ENCODE data around the gene DUSP22. TPM values are rescaled to one million over a fixed set of nuclear protein-coding genes. Genes with fewer than 3 reads are reported as not detected.

Gene DUSP22
- total RNA-seq, 1 donor from 2014 or later = 40.0 TPM

GRCh38 chr6:318243-318890 lies 26.1 kb downstream of the DUSP22 start:
- no peak for DNase-seq (ENCODE audit: low spot score)
- no peaks in the 10 kb centered on the region for H3K9me3 ChIP-seq (ENCODE audit: low read depth)
- no peak for TF ChIP-seq EZH2phosphoT487 (IDR thresholded peaks at IDR 0.05)
- no peak for TF ChIP-seq CTCF (IDR thresholded peaks at IDR 0.05)
- TF ChIP-seq EZH2 (IDR thresholded peaks at IDR 0.05) = no peak
- Mint-ChIP-seq H3K4me3 (no peak overlapping the region), H3K9me3 (peaks cover 26% of the 10 kb centered on the region), H3K27ac (no peak overlapping the region), H3K4me1 (no peaks in the 10 kb centered on the region), H3K27me3 (ENCODE audit: insufficient read depth, low read depth) (peaks cover 5% of the 10 kb centered on the region), H3K36me3 (peaks cover 4% of the 10 kb centered on the region)
- no peaks in the 10 kb centered on the region for H3K79me2 ChIP-seq (ENCODE audit: low read depth)
- H4K20me1 ChIP-seq (ENCODE audit: low read depth) = no peaks in the 10 kb centered on the region
- H3K4me1 ChIP-seq = no peaks in the 10 kb centered on the region
- no peak overlapping the region for H3K4me3 ChIP-seq
- H3K27ac ChIP-seq = no peak overlapping the region
- no peak overlapping the region for H3K9ac ChIP-seq
- no peak overlapping the region for H3K4me2 ChIP-seq
- H3K27me3 ChIP-seq = no peaks in the 10 kb centered on the region
- no peak overlapping the region for H2AFZ ChIP-seq (replicated peaks)
- H3F3A ChIP-seq (ENCODE audit: low read depth) = no peaks in the 10 kb centered on the region
- no peaks in the 10 kb centered on the region for H3K36me3 ChIP-seq

- Histone ChIP-seq H3F3A (ENCODE audit: low read depth) (no peaks in the 10 kb centered on the region), H3K4me3 (no peak overlapping the region), H3K36me3 (no peaks in the 10 kb centered on the region), H3K27me3 (no peaks in the 10 kb centered on the region), H3K4me1 (no peaks in the 10 kb centered on the region), H3K27ac (no peak overlapping the region), H3K9me3 (ENCODE audit: low read depth) (no peaks in the 10 kb centered on the region), H2AFZ (replicated peaks) (no peak overlapping the region), H3K79me2 (ENCODE audit: low read depth) (no peaks in the 10 kb centered on the region), H4K20me1 (ENCODE audit: low read depth) (no peaks in the 10 kb centered on the region), H3K9ac (no peak overlapping the region), H3K4me2 (no peak overlapping the region)
- H3K4me3 Mint-ChIP-seq = no peak overlapping the region
- H3K36me3 Mint-ChIP-seq = peaks cover 5% of the 10 kb centered on the region
- H3K9me3 Mint-ChIP-seq = peaks cover 27% of the 10 kb centered on the region
- no peak overlapping the region for H3K27ac Mint-ChIP-seq
- H3K27me3 Mint-ChIP-seq (ENCODE audit: insufficient read depth, low read depth) = peaks cover 11% of the 10 kb centered on the region
- H3K4me1 Mint-ChIP-seq = peaks cover 2% of the 10 kb centered on the region
- TF ChIP-seq CTCF (IDR thresholded peaks at IDR 0.05) (no peak), EZH2phosphoT487 (IDR thresholded peaks at IDR 0.05) (no peak), EZH2 (IDR thresholded peaks at IDR 0.05) (no peak)
- no peak for DNase-seq (ENCODE audit: low spot score)
Measured at GRCh38 chr6:319177-320131, 27.2 kb downstream of the DUSP22 start.

- Histone ChIP-seq H3K27me3 (no peaks in the 10 kb centered on the region), H2AFZ (replicated peaks) (no peak overlapping the region), H3K36me3 (no peaks in the 10 kb centered on the region), H3K4me3 (no peak overlapping the region), H3K9ac (no peak overlapping the region), H3K9me3 (ENCODE audit: low read depth) (no peaks in the 10 kb centered on the region), H4K20me1 (ENCODE audit: low read depth) (no peaks in the 10 kb centered on the region), H3K79me2 (ENCODE audit: low read depth) (no peaks in the 10 kb centered on the region), H3K4me2 (no peak overlapping the region), H3F3A (ENCODE audit: low read depth) (no peaks in the 10 kb centered on the region), H3K4me1 (no peaks in the 10 kb centered on the region), H3K27ac (no peak overlapping the region)
- Mint-ChIP-seq H3K27me3 (ENCODE audit: insufficient read depth, low read depth) (peaks cover 7% of the 10 kb centered on the region), H3K4me1 (peaks cover 2% of the 10 kb centered on the region), H3K27ac (no peak overlapping the region), H3K4me3 (no peak overlapping the region), H3K9me3 (peaks cover 22% of the 10 kb centered on the region), H3K36me3 (peaks cover 2% of the 10 kb centered on the region)
- no peak for DNase-seq (ENCODE audit: low spot score)
- TF ChIP-seq EZH2phosphoT487 (IDR thresholded peaks at IDR 0.05) (no peak), CTCF (IDR thresholded peaks at IDR 0.05) (no peak), EZH2 (IDR thresholded peaks at IDR 0.05) (no peak)
Measured at GRCh38 chr6:320351-321157, 28.3 kb downstream of the DUSP22 start.
